Testis (tissue), 2 donors: ENCODE data around the gene PKNOX2.

ENCODE experiments used
- POLR2A ChIP-seq: fragments of 450-650 bp; IDR thresholded peaks from one replicate; pipeline ENCODE4 v1.6.1; 2017; ENCODE audit warnings: antibody characterized with exemption, mild to moderate bottlenecking, moderate library complexity
- TF ChIP-seq, protein P1 (sequence below), 3 experiments: fragments of 450-650 bp in 2 of 3; fragments of 200-600 bp in 1 of 3; sonication (generic) in 1 of 3; IDR thresholded peaks; one replicate each; pipeline ENCODE4 v1.5.1; 2016 to 2019; ENCODE audit warnings: antibody characterized with exemption in 3 of 3, mild to moderate bottlenecking in 2 of 3, moderate library complexity in 1 of 3

DNA sequence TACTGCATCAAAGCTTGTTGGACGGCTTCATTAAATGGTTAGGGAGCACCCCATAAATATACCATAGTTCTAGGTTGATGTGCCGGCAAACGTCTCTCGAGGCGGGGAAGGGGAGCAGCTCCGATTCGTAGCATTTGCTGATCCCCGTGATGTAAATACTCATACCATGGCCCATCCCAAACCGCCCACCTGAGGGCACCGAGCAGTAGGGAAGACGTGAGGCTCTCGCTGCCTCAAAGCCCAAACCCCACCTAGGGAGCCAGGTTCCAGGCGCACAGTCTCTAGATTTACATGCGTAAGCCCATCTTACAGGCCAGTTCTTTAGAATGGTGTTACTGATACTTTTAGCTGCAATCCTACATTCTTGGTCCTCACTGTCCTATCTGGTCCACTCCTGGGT, 207.5 kb downstream of the PKNOX2 start:
- TF ChIP-seq POLR2A: no peak
- TF ChIP-seq, protein P1, sequence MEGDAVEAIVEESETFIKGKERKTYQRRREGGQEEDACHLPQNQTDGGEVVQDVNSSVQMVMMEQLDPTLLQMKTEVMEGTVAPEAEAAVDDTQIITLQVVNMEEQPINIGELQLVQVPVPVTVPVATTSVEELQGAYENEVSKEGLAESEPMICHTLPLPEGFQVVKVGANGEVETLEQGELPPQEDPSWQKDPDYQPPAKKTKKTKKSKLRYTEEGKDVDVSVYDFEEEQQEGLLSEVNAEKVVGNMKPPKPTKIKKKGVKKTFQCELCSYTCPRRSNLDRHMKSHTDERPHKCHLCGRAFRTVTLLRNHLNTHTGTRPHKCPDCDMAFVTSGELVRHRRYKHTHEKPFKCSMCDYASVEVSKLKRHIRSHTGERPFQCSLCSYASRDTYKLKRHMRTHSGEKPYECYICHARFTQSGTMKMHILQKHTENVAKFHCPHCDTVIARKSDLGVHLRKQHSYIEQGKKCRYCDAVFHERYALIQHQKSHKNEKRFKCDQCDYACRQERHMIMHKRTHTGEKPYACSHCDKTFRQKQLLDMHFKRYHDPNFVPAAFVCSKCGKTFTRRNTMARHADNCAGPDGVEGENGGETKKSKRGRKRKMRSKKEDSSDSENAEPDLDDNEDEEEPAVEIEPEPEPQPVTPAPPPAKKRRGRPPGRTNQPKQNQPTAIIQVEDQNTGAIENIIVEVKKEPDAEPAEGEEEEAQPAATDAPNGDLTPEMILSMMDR (IDR thresholded peaks at IDR 0.05): no peak
